Testis (tissue), 2 donors: ENCODE results near the gene PAQR7.
"Not testable (repeated sequence)": the region's sequence is repeated elsewhere in the genome, so short reads cannot be mapped to it uniquely, and the experiment has no call there.

Source experiments
- POLR2A ChIP-seq: fragments of 450-650 bp; IDR thresholded peaks from one replicate; pipeline ENCODE4 v1.6.1; 2017; ENCODE audit warnings: antibody characterized with exemption, mild to moderate bottlenecking, moderate library complexity
- TF ChIP-seq, protein P1 (sequence below), 3 experiments: fragments of 450-650 bp in 2 of 3; fragments of 200-600 bp in 1 of 3; sonication (generic) in 1 of 3; IDR thresholded peaks; one replicate each; pipeline ENCODE4 v1.5.1; 2016 to 2019; ENCODE audit warnings: antibody characterized with exemption in 3 of 3, mild to moderate bottlenecking in 2 of 3, moderate library complexity in 1 of 3

DNA sequence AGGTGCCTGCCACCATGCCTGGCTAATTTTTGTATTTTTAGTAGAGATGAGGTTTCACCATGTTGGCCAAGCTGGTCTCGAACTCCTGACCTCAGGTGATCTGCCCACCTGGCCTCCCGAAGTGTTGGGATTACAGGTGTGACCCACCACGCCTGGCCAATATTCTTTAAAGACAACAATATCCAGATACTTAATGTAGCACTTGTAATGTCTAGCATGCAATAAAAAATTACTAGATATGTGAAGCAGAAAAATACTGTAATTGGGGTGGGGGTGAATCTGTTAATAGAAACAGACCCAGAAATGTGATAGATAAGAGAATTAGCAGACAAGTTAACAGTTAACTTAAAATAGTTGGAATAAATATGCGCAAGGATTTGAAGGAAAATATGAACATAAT lies 35.7 kb downstream of the PAQR7 start:
- TF ChIP-seq, protein P1, sequence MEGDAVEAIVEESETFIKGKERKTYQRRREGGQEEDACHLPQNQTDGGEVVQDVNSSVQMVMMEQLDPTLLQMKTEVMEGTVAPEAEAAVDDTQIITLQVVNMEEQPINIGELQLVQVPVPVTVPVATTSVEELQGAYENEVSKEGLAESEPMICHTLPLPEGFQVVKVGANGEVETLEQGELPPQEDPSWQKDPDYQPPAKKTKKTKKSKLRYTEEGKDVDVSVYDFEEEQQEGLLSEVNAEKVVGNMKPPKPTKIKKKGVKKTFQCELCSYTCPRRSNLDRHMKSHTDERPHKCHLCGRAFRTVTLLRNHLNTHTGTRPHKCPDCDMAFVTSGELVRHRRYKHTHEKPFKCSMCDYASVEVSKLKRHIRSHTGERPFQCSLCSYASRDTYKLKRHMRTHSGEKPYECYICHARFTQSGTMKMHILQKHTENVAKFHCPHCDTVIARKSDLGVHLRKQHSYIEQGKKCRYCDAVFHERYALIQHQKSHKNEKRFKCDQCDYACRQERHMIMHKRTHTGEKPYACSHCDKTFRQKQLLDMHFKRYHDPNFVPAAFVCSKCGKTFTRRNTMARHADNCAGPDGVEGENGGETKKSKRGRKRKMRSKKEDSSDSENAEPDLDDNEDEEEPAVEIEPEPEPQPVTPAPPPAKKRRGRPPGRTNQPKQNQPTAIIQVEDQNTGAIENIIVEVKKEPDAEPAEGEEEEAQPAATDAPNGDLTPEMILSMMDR (IDR thresholded peaks at IDR 0.05), result not testable (repeated sequence)
- not testable (repeated sequence) for TF ChIP-seq POLR2A
